Ramos (cell line): ENCODE results near the gene TAB3.
"Not testable (repeated sequence)": the region's sequence is repeated elsewhere in the genome, so short reads cannot be mapped to it uniquely, and the experiment has no call there.

Experiments
- in situ Hi-C: fragments of 300-500 bp; cut with MboI; formaldehyde crosslinking; loops from one replicate; pipeline ENCODE4 v1.14.3; 2022; ENCODE audit warnings: low sequenced_read_pairs; ENCODE audit not compliant: unreplicated experiment

TAB3 gene

DNA sequence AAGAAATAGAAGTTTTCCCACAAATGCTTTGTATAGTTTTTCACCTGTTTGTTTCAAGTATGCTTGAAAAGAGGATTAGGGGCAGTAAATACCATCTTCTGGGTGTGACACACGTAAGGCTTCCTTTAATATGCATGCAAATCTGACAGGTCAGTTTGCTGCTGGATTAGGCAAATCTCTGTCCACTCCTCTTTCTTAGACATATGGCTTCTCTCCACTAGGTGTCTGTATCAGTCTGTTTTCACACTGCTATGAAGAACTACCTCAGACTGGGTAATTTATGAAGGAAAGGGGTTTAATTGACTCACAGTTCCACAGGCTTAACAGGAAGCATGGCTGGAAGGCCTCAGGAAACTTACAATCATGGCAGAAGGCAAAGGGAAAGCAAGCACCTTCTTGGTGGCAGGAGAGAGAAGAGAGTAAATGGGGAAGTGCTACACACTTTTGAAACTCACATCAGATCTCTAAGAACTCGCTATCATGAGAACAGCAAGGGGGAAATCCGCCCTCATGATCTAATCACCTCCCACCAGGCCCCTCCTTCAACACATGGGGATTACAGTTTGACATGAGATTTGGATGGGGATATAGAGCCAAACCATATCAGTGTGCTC, 66.9 kb downstream of the TAB3 start:
- in situ Hi-C loops: no loop called here

GRCh38 chrX:30821116-30821515, 67.9 kb downstream of the TAB3 start:
- in situ Hi-C loops: no loop called here

DNA sequence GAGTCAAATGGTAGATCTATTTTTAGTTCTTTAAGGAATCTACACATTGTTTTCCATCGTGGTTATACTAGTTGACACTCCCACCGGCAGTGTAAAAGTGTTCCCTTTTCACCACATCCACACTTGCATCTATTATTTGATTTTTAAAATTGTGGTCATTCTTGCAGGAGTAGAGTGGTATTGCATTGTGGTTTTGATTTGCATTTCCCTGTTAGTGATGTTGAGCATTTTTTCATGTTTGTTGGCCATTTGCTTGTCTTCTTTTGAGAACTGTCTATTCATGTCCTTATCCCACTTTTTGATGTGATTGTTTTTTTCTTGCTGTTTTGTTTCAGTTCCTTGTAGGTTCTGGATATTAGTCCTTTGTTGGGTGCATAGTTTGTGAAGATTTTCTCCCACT, 70.0 kb downstream of the TAB3 start:
- in situ Hi-C loops: no loop called here

DNA sequence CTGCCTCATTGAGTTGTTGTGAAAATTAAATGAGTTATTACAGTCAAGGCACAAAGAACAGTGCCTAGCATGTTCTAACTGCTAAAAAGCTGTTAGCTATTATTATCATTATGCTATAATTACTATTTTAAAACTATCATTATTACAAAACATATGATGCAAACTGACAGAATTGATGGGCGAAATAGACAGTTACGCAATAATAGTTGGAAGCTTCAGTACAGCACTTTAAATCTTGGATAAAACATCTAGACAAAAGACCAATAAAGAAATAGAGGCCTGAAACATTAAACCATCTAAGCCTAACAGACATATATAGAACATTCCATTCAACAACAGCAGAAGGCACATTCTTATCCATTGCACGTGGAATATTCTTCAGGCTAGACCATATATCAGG, 73.0 kb downstream of the TAB3 start:
- in situ Hi-C loops: no loop called here

DNA sequence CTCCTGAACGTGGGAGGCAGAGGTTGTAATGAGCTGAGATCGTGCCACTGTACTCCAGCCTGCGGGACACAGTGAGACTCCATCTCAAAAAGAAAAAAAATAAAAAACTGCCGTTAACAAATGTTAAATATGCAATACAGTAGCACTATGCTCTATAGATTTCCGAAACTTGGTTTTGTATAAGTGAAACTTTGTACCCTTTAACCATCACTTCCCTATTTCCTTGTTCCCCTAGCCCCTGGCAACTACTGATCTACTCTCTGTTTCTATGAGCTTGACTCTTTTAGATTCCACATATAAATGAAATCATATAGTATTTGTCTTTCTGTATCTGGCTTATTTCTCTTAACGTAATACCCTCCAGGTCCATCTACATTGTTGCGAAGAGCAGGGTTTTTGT, 74.1 kb downstream of the TAB3 start:
- in situ Hi-C loops: no loop called here

GRCh38 chrX:30812326-30812725, 76.7 kb downstream of the TAB3 start:
- in situ Hi-C loops: no loop called here

GRCh38 chrX:30806187-30806728, 82.8 kb downstream of the TAB3 start:
- in situ Hi-C loops: no loop called here

GRCh38 chrX:30804462-30804861, 84.6 kb downstream of the TAB3 start:
- in situ Hi-C loops: no loop called here

DNA sequence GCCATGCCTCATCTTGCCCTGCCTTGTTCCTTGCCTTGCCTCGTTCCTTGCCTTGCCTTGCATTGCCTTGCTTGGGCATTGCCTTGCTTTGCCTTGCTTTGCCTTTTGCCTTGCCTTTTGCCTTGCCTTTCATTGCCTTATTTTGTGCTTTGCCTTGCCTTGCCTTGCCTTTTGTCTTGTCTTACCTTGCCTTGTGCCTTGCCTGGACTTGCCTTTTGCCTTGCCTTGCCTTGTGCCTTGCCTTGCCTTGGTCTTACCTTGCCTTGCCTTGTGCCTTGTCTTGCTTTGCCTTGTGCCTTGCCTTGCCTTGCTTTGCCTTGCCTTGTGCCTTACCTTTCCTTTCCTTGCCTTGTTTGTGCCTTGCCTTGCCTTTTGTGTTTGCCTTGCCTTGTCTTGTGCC, 88.2 kb downstream of the TAB3 start:
- in situ Hi-C loops: no loop called here

DNA sequence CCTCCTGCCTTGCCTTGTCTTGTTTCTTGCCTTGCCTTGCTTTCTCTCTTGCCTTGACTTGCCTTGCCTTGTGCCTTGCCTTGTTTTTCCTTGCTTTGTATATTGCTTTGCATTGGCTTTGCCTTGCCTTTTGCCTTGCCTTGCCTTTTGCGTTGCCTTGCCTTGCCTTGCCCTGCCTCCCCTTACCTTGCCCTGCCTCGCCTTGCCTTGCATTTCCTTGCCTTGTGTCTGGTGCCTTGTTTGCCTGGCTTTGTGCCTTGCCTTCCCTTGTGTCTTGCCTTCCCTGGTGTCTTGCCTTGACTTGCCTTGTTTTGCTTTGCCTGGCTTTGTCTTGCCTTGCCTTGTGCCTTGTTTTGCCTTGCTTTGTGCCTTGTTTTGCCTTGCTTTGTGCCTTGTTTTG, 89.7 kb downstream of the TAB3 start:
- in situ Hi-C loops: no loop called here

GRCh38 chrX:30798810-30799209, 90.2 kb downstream of the TAB3 start:
- in situ Hi-C loops: no loop called here

- in situ Hi-C loops: not testable (repeated sequence)
Measured at GRCh38 chrX:30797301-30797700, 91.8 kb downstream of the TAB3 start.

GRCh38 chrX:30795981-30796958, 92.8 kb downstream of the TAB3 start:
- in situ Hi-C loops: no loop called here

- in situ Hi-C loops: no loop called here
Measured at GRCh38 chrX:30794497-30794896, 94.6 kb downstream of the TAB3 start.

DNA sequence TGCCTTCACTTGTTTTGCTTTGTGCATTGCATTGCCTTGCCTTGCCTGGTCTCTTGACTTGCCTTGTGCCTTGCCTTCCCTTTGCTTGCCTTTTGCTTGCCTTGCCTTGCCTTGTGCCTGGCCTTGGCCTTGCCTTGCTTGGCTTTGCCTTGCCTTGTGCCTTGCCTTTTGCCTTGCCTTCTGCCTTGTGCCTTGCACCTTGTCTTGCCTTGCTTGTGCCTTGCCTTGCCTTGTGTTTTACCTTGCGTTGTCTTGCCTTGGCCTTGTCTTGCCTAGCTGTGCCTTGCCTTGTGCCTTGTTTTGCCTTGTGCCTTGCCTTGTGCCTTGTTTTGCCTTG, 95.3 kb downstream of the TAB3 start:
- in situ Hi-C loops: no loop called here

GRCh38 chrX:30793075-30793766, 95.8 kb downstream of the TAB3 start:
- in situ Hi-C loops: no loop called here

DNA sequence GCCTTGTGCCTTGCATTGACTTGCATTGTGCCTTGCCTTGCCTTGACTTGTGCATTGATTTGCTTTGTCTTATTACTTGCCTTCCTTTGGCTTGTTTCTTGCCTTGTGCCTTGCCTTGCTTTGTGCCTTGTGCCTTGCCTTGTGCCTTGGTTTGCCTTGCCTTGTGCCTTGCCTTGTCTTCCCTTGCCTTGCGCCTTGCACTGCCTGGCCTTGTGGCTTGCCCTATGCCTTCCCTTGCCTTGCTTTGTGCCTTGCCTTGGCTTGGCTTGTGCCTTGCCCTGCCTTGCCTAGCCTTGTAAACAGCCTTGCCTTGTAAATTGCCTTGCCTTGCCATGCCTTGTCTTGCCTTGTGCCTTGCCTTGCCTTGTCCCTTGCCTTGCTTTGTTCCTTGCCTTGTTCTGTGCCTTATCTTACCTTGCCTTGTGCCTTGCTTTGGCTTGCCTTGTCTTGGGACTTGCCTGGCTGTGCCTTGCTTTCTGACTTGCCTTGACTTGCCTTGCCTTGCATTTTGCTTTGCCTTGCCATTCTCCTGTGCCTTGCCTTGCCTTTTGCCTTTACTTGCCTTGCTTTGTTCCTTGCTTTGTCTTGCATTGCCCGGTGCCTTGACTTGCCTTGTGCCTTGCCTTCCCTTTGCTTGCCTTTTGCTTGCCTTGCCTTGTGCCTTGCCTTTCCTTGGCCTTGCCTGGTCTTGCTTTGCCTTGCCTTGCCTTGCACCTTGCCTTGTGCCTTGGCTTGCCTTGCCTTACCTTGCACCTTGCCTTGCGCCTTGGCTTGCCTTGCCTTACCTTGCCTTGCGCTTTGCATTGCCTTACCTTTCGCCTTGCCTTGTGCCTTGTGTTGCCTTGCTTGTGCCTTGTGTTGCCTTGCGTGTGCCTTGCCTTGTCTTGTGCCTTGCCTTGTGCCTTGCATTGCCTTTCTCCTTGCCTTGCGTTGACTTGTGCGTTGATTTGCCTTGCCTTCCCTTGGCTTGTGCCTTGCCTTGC, 97.5 kb downstream of the TAB3 start:
- in situ Hi-C loops: no loop called here

DNA sequence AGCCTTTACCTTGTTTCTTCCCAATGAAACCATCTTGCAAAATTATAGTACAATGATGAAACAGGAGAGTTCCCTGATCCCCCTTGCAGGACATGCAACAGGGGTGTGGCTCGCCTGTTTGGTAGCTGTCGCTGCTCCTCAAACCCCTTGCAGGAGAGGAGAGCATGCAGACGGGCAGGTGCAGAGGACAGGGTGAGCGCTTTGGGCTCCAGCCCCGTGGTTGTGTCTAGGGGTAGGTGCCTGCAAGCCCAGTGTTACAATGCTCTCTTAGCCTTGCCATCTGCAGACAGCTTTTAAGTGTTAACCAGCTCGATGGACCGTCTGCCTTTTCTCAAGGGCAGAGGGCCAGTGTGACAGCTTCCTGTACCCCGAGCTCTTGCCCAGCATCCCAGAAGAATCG, 102.0 kb downstream of the TAB3 start:
- in situ Hi-C loops: no loop called here

GRCh38 chrX:30786374-30786773, 102.7 kb downstream of the TAB3 start:
- in situ Hi-C loops: no loop called here
